ENCODE measurements around the gene NOS3. TPM values are rescaled to one million over a fixed set of nuclear protein-coding genes. Genes with fewer than 3 reads are reported as not detected.
A peak's percentile ranks its signal among the peaks of the same experiment; 100 is the strongest.

NOS3 gene
- total and polyA plus RNA-seq, 9 of the 15 experiments (the other 6 are each of a cell fraction or from before 2014, with no cell fraction given) = 1.1 to 121 (median 23.6) TPM

DNA sequence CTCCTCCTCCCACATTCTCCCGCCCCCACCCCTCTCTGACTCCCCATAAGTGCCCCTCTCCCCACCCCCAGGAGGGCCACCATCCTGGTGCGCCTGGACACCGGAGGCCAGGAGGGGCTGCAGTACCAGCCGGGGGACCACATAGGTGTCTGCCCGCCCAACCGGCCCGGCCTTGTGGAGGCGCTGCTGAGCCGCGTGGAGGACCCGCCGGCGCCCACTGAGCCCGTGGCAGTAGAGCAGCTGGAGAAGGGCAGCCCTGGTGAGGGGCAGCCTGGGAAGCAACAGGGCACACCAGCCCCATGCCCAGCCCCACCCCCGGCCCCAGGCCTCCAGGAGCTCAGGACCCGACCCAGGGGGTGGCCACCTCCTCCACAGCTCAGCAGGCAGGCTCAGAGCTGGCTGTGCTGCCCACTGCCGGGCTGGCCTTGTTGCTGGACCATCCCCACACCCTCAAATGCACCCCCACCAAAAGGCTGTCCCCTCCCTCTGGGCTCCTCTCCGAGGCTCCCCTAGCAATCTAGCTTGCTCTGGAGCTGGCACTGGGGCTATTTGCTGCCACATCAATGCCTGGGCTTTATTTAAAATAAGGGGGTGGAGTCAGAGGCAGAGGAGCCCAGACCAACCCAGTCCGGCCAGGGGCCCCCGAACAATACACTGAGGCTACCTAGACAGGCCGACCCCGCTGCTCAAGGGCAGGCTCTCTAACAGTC is 18.7 kb downstream of the NOS3 start:
- H3K4me1 ChIP-seq (replicated peaks in 1 of 2; ENCODE audit: control insufficient read depth in 2 of 2, insufficient read depth in 2 of 2, low read length in 2 of 2) = peaks cover 42 to 74% of the 10 kb centered on the region in 2 experiments
- intact Hi-C loops (cut with micrococcal nuclease) = loop anchor here (2.0 to 10.0 kb wide), 3 partner anchors 75 to 223 kb away; partner anchors contain the start of gene CHPF2
- TF ChIP-seq ZBTB17 (CRISPR knock-in tag; IDR thresholded peaks at IDR 0.05) (no peak), SNIP1 (IDR thresholded peaks at IDR 0.05; ENCODE audit: low read depth) (no peak), GATAD2A (IDR thresholded peaks at IDR 0.05) (peak; percentile 56; the same call in 1 of the 2 replicates), MEIS2 (IDR thresholded peaks at IDR 0.05; ENCODE audit: partially characterized antibody) (no peak), TCFL5 (CRISPR knock-in tag; conservative IDR thresholded peaks at IDR 0.05) (no peak), ZFPM2 (CRISPR knock-in tag; IDR thresholded peaks at IDR 0.05) (no peak), HNRNPK (IDR thresholded peaks at IDR 0.05; ENCODE audit: low read depth, low read length, poor library complexity, severe bottlenecking) (no peak), COPS2 (conservative IDR thresholded peaks at IDR 0.05) (no peak), ETV1 (tag; conservative IDR thresholded peaks at IDR 0.05; ENCODE audit: low read depth) (no peak), CAMTA2 (CRISPR knock-in tag; conservative IDR thresholded peaks at IDR 0.05) (no peak), ZBTB8A (IDR thresholded peaks at IDR 0.05; ENCODE audit: partially characterized antibody) (no peak), ZNF764 (CRISPR knock-in tag; IDR thresholded peaks at IDR 0.05; ENCODE audit: low read depth) (no peak)
- TF ChIP-seq, protein P1, sequence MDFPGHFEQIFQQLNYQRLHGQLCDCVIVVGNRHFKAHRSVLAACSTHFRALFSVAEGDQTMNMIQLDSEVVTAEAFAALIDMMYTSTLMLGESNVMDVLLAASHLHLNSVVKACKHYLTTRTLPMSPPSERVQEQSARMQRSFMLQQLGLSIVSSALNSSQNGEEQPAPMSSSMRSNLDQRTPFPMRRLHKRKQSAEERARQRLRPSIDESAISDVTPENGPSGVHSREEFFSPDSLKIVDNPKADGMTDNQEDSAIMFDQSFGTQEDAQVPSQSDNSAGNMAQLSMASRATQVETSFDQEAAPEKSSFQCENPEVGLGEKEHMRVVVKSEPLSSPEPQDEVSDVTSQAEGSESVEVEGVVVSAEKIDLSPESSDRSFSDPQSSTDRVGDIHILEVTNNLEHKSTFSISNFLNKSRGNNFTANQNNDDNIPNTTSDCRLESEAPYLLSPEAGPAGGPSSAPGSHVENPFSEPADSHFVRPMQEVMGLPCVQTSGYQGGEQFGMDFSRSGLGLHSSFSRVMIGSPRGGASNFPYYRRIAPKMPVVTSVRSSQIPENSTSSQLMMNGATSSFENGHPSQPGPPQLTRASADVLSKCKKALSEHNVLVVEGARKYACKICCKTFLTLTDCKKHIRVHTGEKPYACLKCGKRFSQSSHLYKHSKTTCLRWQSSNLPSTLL (IDR thresholded peaks at IDR 0.05) = no peak
- TF ChIP-seq, protein P2, sequence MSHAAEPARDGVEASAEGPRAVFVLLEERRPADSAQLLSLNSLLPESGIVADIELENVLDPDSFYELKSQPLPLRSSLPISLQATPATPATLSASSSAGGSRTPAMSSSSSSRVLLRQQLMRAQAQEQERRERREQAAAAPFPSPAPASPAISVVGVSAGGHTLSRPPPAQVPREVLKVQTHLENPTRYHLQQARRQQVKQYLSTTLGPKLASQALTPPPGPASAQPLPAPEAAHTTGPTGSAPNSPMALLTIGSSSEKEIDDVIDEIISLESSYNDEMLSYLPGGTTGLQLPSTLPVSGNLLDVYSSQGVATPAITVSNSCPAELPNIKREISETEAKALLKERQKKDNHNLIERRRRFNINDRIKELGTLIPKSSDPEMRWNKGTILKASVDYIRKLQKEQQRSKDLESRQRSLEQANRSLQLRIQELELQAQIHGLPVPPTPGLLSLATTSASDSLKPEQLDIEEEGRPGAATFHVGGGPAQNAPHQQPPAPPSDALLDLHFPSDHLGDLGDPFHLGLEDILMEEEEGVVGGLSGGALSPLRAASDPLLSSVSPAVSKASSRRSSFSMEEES (CRISPR knock-in tag; IDR thresholded peaks at IDR 0.05) = no peak
- TF ChIP-seq, protein P3, sequence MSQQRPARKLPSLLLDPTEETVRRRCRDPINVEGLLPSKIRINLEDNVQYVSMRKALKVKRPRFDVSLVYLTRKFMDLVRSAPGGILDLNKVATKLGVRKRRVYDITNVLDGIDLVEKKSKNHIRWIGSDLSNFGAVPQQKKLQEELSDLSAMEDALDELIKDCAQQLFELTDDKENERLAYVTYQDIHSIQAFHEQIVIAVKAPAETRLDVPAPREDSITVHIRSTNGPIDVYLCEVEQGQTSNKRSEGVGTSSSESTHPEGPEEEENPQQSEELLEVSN (IDR thresholded peaks at IDR 0.05; ENCODE audit: borderline replicate concordance in 1 of 2, extremely low read depth in 1 of 2, insufficient read depth in 1 of 2, insufficient read length in 1 of 2, low read depth in 1 of 2, low read length in 1 of 2, poor library complexity in 1 of 2, severe bottlenecking in 1 of 2) = peak in 1 of 2 experiments; percentile 14
- TF ChIP-seq, protein P4, sequence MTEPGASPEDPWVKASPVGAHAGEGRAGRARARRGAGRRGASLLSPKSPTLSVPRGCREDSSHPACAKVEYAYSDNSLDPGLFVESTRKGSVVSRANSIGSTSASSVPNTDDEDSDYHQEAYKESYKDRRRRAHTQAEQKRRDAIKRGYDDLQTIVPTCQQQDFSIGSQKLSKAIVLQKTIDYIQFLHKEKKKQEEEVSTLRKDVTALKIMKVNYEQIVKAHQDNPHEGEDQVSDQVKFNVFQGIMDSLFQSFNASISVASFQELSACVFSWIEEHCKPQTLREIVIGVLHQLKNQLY (CRISPR knock-in tag; conservative IDR thresholded peaks at IDR 0.05) = no peak

More for the DNA sequence above, 18.7 kb downstream of the NOS3 start:
- in situ Hi-C loops (cut with MboI) = no loop called here
- Histone ChIP-seq H3K79me2 (ENCODE audit: control insufficient read depth, insufficient read depth, low read length) (peaks cover 45% of the 10 kb centered on the region), H3K27ac (ENCODE audit: extremely low read depth, low read depth, low read length) (peak overlapping the region; percentile 85), H3K4me3 (peak overlapping the region; percentile 57), H3K9me3 (replicated peaks; ENCODE audit: control insufficient read depth, insufficient read depth, low read depth, low read length) (no peaks in the 10 kb centered on the region), H2AFZ (ENCODE audit: low read depth, low read length) (peak overlapping the region; percentile 92), H3K27me3 (ENCODE audit: control insufficient read depth in 2 of 2, insufficient read depth in 2 of 2, low read length in 2 of 2) (no peaks in the 10 kb centered on the region; a peak in 1 of 5 replicates), H4K20me1 (replicated peaks; ENCODE audit: control insufficient read depth, insufficient read depth, low read length) (no peaks in the 10 kb centered on the region), H3K9ac (ENCODE audit: insufficient read depth in 1 of 2, low read depth in 2 of 2, low read length in 2 of 2) (peak overlapping the region; percentile 77 to 94), H3K4me2 (ENCODE audit: insufficient read depth, low read length) (peak overlapping the region; percentile 100), H3K9me1 (ENCODE audit: control insufficient read depth, insufficient read depth, low read length) (no peaks in the 10 kb centered on the region), H3K36me3 (ENCODE audit: control insufficient read depth, insufficient read depth, low read length) (peaks cover 27% of the 10 kb centered on the region; the same call in 1 of the 3 replicates)
- peak; percentile 64 for ATAC-seq
- peak; percentile 80 to 86 (median 83) for DNase-seq (ENCODE audit: extremely low read depth in 1 of 4, low spot score in 3 of 4)
- BruUV-seq (replicated peaks) = no TSS peak
- no peak for FAIRE-seq
- 2% methylated on average over 21 of the region's 22 CpGs for WGBS (ENCODE audit: insufficient coverage, low coverage, missing lambda C conversion rate)
- ChIA-PET CTCF (ENCODE audit: low intra/inter-chr PET ratio) (interaction anchor here (0.6 to 3.5 kb wide), 8 partner anchors 9 to 231 kb away, joined by 3 to 15 read pairs (median 5); no protein-coding TSS in a partner anchor), POLR2A (interaction anchor here (0.6 to 8.4 kb wide), 10 partner anchors 11 to 222 kb away, joined by 3 to 146 read pairs (median 5); partner anchors contain the start of genes ABCB8, ATG9B and FASTK)

Measured in K562 (cell line).